ENCODE data around the gene TMEM130. TPM values are rescaled to one million over a fixed set of nuclear protein-coding genes. Genes with fewer than 3 reads are reported as not detected.

The TMEM130 gene
- total and polyA plus RNA-seq, 10 of the 15 experiments (the other 5 are each of a cell fraction or from before 2014, with no cell fraction given), result 0.04 to 0.15 (median 0.11) TPM; not detected in 7

DNA sequence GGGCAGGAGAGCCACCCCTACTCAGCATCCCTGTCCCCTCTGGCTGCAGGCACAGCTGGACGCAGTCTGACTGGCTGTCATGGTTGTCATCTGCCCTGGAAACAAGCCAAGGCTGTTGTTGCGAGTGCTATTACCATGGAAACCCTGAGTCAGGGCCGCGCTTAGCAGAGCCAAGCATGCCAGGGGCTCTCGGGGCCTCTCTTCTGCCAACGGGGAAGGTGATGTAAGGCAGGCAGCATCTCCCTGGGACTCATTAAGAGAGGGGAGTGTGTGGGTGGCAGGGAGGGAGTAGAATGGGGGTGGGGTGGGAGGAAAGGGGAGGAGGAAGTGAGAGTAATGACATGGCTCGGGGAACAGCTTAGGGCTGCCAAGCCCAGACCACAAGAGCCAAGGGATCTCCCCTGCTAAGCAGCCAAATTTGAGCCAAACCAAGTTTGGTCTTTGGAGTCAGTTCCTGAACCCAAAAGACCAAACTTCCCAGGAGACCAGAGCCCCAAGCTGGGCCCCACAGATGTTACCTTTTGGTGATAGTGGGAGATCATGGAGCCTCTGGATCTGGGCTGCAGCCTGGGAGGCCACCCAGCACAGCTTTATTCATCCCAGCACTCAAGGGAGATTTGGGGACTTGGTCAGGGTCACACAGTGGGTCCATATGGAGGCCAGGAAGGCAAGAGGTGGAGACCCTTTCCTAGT is 67.6 kb downstream of the TMEM130 start (continued):
- TF ChIP-seq, protein P1, sequence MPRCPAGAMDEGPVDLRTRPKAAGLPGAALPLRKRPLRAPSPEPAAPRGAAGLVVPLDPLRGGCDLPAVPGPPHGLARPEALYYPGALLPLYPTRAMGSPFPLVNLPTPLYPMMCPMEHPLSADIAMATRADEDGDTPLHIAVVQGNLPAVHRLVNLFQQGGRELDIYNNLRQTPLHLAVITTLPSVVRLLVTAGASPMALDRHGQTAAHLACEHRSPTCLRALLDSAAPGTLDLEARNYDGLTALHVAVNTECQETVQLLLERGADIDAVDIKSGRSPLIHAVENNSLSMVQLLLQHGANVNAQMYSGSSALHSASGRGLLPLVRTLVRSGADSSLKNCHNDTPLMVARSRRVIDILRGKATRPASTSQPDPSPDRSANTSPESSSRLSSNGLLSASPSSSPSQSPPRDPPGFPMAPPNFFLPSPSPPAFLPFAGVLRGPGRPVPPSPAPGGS (IDR thresholded peaks at IDR 0.05; ENCODE audit: borderline replicate concordance, insufficient read depth, low read depth, low read length, poor library complexity, severe bottlenecking), result peak; percentile 93
- TF ChIP-seq, protein P2, sequence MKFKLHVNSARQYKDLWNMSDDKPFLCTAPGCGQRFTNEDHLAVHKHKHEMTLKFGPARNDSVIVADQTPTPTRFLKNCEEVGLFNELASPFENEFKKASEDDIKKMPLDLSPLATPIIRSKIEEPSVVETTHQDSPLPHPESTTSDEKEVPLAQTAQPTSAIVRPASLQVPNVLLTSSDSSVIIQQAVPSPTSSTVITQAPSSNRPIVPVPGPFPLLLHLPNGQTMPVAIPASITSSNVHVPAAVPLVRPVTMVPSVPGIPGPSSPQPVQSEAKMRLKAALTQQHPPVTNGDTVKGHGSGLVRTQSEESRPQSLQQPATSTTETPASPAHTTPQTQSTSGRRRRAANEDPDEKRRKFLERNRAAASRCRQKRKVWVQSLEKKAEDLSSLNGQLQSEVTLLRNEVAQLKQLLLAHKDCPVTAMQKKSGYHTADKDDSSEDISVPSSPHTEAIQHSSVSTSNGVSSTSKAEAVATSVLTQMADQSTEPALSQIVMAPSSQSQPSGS (IDR thresholded peaks at IDR 0.05; ENCODE audit: low read length), result peak; percentile 68
- TF ChIP-seq KAT2A (conservative IDR thresholded peaks at IDR 0.05; ENCODE audit: control insufficient read depth, low read depth, low read length), result no peak
- no peak for TF ChIP-seq CHD1 (IDR thresholded peaks at IDR 0.05; ENCODE audit: low read depth, low read length)
- TF ChIP-seq, protein P3, sequence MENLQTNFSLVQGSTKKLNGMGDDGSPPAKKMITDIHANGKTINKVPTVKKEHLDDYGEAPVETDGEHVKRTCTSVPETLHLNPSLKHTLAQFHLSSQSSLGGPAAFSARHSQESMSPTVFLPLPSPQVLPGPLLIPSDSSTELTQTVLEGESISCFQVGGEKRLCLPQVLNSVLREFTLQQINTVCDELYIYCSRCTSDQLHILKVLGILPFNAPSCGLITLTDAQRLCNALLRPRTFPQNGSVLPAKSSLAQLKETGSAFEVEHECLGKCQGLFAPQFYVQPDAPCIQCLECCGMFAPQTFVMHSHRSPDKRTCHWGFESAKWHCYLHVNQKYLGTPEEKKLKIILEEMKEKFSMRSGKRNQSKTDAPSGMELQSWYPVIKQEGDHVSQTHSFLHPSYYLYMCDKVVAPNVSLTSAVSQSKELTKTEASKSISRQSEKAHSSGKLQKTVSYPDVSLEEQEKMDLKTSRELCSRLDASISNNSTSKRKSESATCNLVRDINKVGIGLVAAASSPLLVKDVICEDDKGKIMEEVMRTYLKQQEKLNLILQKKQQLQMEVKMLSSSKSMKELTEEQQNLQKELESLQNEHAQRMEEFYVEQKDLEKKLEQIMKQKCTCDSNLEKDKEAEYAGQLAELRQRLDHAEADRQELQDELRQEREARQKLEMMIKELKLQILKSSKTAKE (IDR thresholded peaks at IDR 0.05; ENCODE audit: low read depth, poor library complexity, severe bottlenecking), result no peak
- TF ChIP-seq JUNB (IDR thresholded peaks at IDR 0.05), result peak; percentile 75
- TF ChIP-seq NFIC (IDR thresholded peaks at IDR 0.05; ENCODE audit: low read depth, low read length), result peak; percentile 69
- no peak for TF ChIP-seq SMAD5 (IDR thresholded peaks at IDR 0.05; ENCODE audit: low read depth)
- 0 out of 2 replicates have a peak, but pooled peaks have one; percentile 16 for TF ChIP-seq JUND (IDR thresholded peaks at IDR 0.05; ENCODE audit: low read depth, low read length)
- peak; percentile 67; the same call in 1 of the 2 replicates for TF ChIP-seq TCF12 (IDR thresholded peaks at IDR 0.05; ENCODE audit: low read depth, low read length)
- TF ChIP-seq, protein P4, sequence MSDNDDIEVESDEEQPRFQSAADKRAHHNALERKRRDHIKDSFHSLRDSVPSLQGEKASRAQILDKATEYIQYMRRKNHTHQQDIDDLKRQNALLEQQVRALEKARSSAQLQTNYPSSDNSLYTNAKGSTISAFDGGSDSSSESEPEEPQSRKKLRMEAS (IDR thresholded peaks at IDR 0.05; ENCODE audit: low read depth, low read length), result no peak
- TF ChIP-seq SMAD1 (IDR thresholded peaks at IDR 0.05; ENCODE audit: low read depth, partially characterized antibody), result peak; percentile 85
- TF ChIP-seq EGR1 (IDR thresholded peaks at IDR 0.05; ENCODE audit: borderline replicate concordance in 1 of 2, low read depth in 2 of 2, low read length in 2 of 2), result peak in 1 of 2 experiments; percentile 96; a peak in 2 of 3 replicates
- peak; percentile 81; the same call in 1 of the 2 replicates for TF ChIP-seq TBL1XR1 (IDR thresholded peaks at IDR 0.05; ENCODE audit: low read depth, low read length)
- TF ChIP-seq DPF2 (IDR thresholded peaks at IDR 0.05), result peak; percentile 29; the same call in 1 of the 2 replicates
- peak; percentile 24; the same call in 1 of the 2 replicates for TF ChIP-seq CBX5 (IDR thresholded peaks at IDR 0.05; ENCODE audit: low read depth)
- peak; percentile 84 for TF ChIP-seq IKZF1 (conservative IDR thresholded peaks at IDR 0.05)
- no peak for TF ChIP-seq ZNF24 (IDR thresholded peaks at IDR 0.05)
- TF ChIP-seq PAX5 (IDR thresholded peaks at IDR 0.05; ENCODE audit: borderline replicate concordance, low read depth, low read length), result peak; percentile 75; the same call in 1 of the 2 replicates
- TF ChIP-seq NBN (IDR thresholded peaks at IDR 0.05), result peak; percentile 44; the same call in 1 of the 2 replicates
- no peak for TF ChIP-seq SUPT20H (IDR thresholded peaks at IDR 0.05; ENCODE audit: borderline replicate concordance, control insufficient read depth, low read depth, low read length)
- TF ChIP-seq ZSCAN29 (IDR thresholded peaks at IDR 0.05), result no peak
- peak in 1 of 2 experiments; percentile 82; a peak in 2 of 4 replicates for TF ChIP-seq SRF (IDR thresholded peaks at IDR 0.05; ENCODE audit: low read depth in 2 of 2, low read length in 2 of 2)
- TF ChIP-seq HDGF (IDR thresholded peaks at IDR 0.05), result 0 out of 2 replicates have a peak, but pooled peaks have one; percentile 43

Data from GM12878 (cell line).